Endothelial cell (in vitro differentiated cells): ENCODE results near the gene DCTD. TPM values are rescaled to one million over a fixed set of nuclear protein-coding genes. Genes with fewer than 3 reads are reported as not detected.

Source experiments
- DNase-seq: peaks from one replicate; pipeline ENCODE4 v3.0.0; 2021; ENCODE audit warnings: low spot score
- H3K27ac Mint-ChIP-seq: one replicate; pipeline ENCODE4 v1.8.0; 2021; ENCODE audit warnings: mixed read lengths, inconsistent platforms; ENCODE audit not compliant: unreplicated experiment
- H3K27me3 Mint-ChIP-seq: one replicate; pipeline ENCODE4 v1.8.0; 2021; ENCODE audit warnings: mild to moderate bottlenecking, moderate library complexity, mixed read lengths, inconsistent platforms; ENCODE audit not compliant: unreplicated experiment
- H3K36me3 Mint-ChIP-seq: one replicate; pipeline ENCODE4 v1.8.0; 2021; ENCODE audit warnings: mild to moderate bottlenecking, low read depth, mixed read lengths, inconsistent platforms; ENCODE audit not compliant: unreplicated experiment
- H3K4me1 Mint-ChIP-seq: one replicate; pipeline ENCODE4 v1.8.0; 2021; ENCODE audit warnings: mild to moderate bottlenecking, mixed read lengths, inconsistent platforms; ENCODE audit not compliant: unreplicated experiment
- H3K4me3 Mint-ChIP-seq: one replicate; pipeline ENCODE4 v1.8.0; 2021; ENCODE audit warnings: mild to moderate bottlenecking, mixed read lengths, inconsistent platforms; ENCODE audit not compliant: unreplicated experiment
- H3K9me3 Mint-ChIP-seq: one replicate; pipeline ENCODE4 v1.8.0; 2021; ENCODE audit warnings: mixed read lengths, inconsistent platforms; ENCODE audit not compliant: unreplicated experiment
- total RNA-seq: library from RNA; stranded (reverse); fragmentation: NEBNext Ultra II Directional; extraction: Animal tissue kit (Norgen Biotek cat#: 25700); gene quantifications from one replicate; pipeline ENCODE4 v1.2.1, GENCODE V29; 2021; ENCODE audit not compliant: unreplicated experiment
- TF ChIP-seq, protein P1 (sequence below): fragments of 200-600 bp; sonication (generic); IDR thresholded peaks from one replicate; pipeline ENCODE4 v1.5.0; 2021; ENCODE audit warnings: antibody characterized with exemption; ENCODE audit not compliant: unreplicated experiment

DCTD gene
- total RNA-seq, 1 donor from 2014 or later: 115 TPM

DNA sequence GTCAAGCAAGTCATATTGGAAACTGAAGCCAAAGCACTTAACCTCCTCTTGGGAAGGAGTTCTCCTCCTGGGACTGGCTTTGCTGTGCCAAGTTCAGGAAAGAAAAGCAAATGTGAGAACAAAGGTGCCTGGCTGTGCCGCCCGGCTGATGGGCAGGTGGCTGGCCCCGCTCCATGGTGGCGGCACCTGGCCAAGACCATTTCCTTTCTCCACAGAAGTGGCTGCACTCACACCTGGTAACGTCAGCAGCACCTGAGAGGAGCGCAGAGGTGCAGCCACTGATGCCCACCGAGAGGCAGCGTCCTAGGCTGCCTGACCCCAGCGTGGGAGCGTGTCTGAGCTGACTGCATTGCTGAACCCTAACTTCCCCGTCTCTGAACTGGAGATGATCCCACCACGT is 54.3 kb downstream of the DCTD start:
- Mint-ChIP-seq H3K9me3 (no peaks in the 10 kb centered on the region), H3K4me3 (no peak overlapping the region), H3K27ac (no peak overlapping the region), H3K4me1 (peaks cover 29% of the 10 kb centered on the region), H3K27me3 (peaks cover 2% of the 10 kb centered on the region), H3K36me3 (no peaks in the 10 kb centered on the region)
- DNase-seq: no peak
- TF ChIP-seq, protein P1, sequence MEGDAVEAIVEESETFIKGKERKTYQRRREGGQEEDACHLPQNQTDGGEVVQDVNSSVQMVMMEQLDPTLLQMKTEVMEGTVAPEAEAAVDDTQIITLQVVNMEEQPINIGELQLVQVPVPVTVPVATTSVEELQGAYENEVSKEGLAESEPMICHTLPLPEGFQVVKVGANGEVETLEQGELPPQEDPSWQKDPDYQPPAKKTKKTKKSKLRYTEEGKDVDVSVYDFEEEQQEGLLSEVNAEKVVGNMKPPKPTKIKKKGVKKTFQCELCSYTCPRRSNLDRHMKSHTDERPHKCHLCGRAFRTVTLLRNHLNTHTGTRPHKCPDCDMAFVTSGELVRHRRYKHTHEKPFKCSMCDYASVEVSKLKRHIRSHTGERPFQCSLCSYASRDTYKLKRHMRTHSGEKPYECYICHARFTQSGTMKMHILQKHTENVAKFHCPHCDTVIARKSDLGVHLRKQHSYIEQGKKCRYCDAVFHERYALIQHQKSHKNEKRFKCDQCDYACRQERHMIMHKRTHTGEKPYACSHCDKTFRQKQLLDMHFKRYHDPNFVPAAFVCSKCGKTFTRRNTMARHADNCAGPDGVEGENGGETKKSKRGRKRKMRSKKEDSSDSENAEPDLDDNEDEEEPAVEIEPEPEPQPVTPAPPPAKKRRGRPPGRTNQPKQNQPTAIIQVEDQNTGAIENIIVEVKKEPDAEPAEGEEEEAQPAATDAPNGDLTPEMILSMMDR: no peak

DNA sequence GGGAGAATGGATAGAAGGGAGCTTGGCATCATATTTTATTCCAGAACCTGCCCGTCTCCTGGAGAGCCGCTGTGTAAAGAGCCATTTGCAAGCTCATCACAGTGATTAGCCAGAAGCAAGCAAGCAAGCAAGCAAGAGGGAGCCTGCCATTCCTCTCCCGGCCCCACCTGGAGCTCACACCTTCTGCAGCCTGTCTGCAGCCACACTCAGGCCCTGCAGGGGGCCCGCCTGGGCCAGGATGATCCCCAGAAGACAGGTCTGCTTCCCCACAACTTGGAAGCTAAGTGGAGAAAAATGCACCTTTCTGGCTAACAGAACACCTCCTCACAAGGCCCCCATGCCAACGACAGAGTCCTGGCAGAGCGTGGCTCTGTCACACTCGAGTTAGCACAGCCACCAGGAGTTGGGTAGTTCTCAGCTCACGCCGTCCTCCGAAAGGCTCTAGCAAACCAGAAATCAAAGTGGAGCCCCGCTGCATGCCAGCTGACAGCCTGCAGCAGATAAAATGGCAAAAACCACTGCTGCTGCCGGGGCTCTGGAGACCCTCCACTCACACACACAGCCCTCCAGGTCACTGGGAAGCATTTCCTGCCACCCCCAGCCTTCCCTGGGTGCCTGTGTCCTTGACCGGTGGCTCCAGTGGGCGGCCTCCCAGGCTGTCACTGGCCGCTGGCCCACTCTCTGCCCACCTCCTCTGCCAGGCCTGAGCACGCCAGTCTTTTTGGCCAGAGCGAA is 54.9 kb downstream of the DCTD start:
- TF ChIP-seq, protein P1: no peak

DNA sequence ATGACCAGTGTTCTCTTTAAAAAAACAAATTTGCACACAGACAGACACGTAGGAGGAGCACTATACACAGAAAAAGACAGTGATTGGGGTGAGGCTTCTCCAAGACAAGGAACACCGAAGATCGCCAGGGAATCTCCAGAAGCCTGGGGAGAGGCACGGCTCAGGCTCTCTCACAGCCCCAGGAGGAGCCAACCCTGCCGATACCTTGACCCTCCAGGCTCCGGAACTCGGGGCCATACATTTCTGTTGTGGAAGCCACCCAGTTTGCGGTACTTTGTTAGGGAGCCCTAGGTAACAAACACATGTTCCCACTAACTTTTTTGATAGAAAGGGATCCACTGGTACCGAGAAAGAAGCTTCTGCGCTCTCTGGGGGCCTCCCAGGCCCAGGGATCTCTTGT is 55.8 kb downstream of the DCTD start:
- Mint-ChIP-seq H3K9me3 (no peaks in the 10 kb centered on the region), H3K27ac (no peak overlapping the region), H3K27me3 (peaks cover 2% of the 10 kb centered on the region), H3K4me3 (no peak overlapping the region), H3K36me3 (no peaks in the 10 kb centered on the region), H3K4me1 (peaks cover 20% of the 10 kb centered on the region)
- TF ChIP-seq, protein P1: no peak
- no peak for DNase-seq

More for the DNA sequence above, 54.9 kb downstream of the DCTD start:
- H3K4me1 Mint-ChIP-seq: peaks cover 29% of the 10 kb centered on the region
- H3K9me3 Mint-ChIP-seq: no peaks in the 10 kb centered on the region
- DNase-seq: no peak
- H3K4me3 Mint-ChIP-seq: no peak overlapping the region
- H3K27ac Mint-ChIP-seq: no peak overlapping the region
- H3K36me3 Mint-ChIP-seq: no peaks in the 10 kb centered on the region
- peaks cover 2% of the 10 kb centered on the region for H3K27me3 Mint-ChIP-seq

DNA sequence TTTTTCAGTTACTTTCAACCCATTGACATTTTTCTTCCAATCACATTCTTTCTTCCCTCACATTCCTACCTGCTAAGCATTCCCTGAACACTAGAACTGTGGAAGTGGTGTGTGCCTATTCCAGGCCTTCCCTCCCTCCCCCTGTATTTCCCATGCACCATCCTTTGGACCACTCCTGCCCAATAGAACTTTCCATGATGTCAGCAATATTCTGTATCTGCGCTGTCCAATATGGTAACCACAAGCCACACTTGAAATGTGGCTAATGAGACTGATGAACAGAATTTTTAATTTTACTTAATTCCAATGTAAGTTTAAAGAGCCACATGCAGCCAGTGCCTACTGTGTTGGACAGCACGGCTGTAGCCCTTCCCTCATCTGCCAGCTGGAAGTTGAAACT is 57.5 kb downstream of the DCTD start:
- Mint-ChIP-seq H3K4me1 (peaks cover 14% of the 10 kb centered on the region), H3K4me3 (no peak overlapping the region), H3K36me3 (no peaks in the 10 kb centered on the region), H3K27me3 (no peaks in the 10 kb centered on the region), H3K27ac (no peak overlapping the region), H3K9me3 (no peaks in the 10 kb centered on the region)
- DNase-seq: no peak
- TF ChIP-seq, protein P1: no peak

DNA sequence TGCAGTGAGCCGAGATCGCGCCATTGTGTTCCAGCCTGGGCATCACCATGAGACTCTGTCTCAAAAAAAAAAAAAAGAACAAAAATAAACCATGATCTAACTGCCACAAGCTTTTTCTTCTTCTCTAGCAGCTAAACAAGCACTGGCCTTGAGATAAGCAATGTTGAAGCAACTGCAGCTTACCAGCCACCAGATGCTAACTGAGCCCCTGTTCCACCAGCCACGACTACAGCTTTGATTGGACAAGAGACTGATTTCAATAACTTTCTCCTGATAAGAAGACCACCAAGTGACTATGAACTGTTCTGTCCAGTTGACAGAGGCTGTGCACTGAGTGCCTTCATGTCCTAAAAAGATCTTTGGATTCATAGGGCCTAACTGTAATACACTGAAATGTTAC is 58.5 kb downstream of the DCTD start:
- Mint-ChIP-seq H3K27ac (no peak overlapping the region), H3K4me3 (no peak overlapping the region), H3K4me1 (peaks cover 6% of the 10 kb centered on the region), H3K9me3 (no peaks in the 10 kb centered on the region), H3K36me3 (no peaks in the 10 kb centered on the region), H3K27me3 (no peaks in the 10 kb centered on the region)
- TF ChIP-seq, protein P1: no peak
- DNase-seq: no peak
